ENCODE data around the gene RAB11FIP4.

RAB11FIP4 gene

DNA sequence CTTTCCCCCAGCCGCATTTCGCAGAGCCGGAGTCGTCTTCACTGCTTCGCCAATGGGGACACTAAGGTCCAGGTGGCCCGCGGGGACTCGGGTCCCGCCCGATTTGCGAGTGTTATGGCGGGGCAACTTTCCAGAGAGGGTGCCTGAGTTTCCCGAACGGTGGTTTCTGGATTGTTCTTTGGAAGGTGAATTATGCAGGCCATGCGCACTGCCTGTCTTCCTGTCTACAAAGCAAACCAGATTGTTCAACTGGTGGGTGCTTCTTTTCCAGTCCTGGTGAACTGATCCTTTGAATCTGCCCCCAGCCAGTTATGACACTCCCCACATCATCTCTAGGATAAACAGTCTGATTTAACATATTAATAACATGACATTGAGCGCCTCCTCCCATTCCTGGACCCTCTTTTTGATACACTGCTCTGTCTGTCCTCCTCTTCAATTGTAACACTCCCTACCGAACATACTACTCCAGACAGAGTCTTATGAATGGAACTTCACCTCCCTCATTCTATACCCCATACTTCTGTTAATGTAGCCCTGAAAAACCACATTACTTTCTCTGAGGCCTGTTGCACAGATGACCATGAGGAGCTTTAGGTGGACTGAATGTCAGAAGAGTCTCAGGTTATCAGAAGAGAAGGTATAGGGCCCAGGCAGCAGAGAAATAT, 159.0 kb downstream of the RAB11FIP4 start:
- H3K4me3 ChIP-seq (ENCODE audit: control insufficient read depth, low read depth, low read length) = peak overlapping the region; percentile 47
- TF ChIP-seq, protein P1, sequence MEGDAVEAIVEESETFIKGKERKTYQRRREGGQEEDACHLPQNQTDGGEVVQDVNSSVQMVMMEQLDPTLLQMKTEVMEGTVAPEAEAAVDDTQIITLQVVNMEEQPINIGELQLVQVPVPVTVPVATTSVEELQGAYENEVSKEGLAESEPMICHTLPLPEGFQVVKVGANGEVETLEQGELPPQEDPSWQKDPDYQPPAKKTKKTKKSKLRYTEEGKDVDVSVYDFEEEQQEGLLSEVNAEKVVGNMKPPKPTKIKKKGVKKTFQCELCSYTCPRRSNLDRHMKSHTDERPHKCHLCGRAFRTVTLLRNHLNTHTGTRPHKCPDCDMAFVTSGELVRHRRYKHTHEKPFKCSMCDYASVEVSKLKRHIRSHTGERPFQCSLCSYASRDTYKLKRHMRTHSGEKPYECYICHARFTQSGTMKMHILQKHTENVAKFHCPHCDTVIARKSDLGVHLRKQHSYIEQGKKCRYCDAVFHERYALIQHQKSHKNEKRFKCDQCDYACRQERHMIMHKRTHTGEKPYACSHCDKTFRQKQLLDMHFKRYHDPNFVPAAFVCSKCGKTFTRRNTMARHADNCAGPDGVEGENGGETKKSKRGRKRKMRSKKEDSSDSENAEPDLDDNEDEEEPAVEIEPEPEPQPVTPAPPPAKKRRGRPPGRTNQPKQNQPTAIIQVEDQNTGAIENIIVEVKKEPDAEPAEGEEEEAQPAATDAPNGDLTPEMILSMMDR (conservative IDR thresholded peaks at IDR 0.05; ENCODE audit: control insufficient read depth, insufficient read depth, low read depth, low read length) = no peak

DNA sequence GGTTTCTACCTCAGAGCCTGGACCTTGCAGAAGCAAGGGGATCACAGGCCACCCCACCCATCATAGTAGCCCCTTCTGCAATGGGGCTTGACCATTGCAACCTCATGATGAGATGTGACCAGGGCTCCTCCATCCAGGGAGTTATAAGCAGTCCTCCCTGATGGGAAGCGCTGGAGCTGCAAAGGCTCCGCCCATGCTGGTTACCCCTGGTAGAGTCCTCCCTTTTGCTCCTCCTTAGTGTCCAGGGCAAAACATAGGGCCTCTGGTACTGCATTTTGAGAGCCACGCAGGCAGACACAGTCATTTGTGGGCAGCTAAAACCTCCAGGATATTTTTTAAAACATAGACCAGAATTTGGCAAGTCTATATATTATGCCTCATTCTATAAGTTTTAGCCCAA, 161.1 kb downstream of the RAB11FIP4 start:
- TF ChIP-seq, protein P1 (conservative IDR thresholded peaks at IDR 0.05; ENCODE audit: control insufficient read depth, insufficient read depth, low read depth, low read length) = no peak
- no peak for DNase-seq (ENCODE audit: low read depth)
- H3K4me3 ChIP-seq (ENCODE audit: control insufficient read depth, low read depth, low read length) = no peak overlapping the region

More for the DNA sequence above, 159.0 kb downstream of the RAB11FIP4 start:
- DNase-seq (ENCODE audit: low read depth) = peak; percentile 31

- TF ChIP-seq, protein P1 (conservative IDR thresholded peaks at IDR 0.05; ENCODE audit: control insufficient read depth, insufficient read depth, low read depth, low read length) = no peak
- H3K4me3 ChIP-seq (ENCODE audit: control insufficient read depth, low read depth, low read length) = no peak overlapping the region
- DNase-seq (ENCODE audit: low read depth) = no peak
These were observed 162.0 kb downstream of the RAB11FIP4 start for GRCh38 chr17:31553506-31553905.

DNA sequence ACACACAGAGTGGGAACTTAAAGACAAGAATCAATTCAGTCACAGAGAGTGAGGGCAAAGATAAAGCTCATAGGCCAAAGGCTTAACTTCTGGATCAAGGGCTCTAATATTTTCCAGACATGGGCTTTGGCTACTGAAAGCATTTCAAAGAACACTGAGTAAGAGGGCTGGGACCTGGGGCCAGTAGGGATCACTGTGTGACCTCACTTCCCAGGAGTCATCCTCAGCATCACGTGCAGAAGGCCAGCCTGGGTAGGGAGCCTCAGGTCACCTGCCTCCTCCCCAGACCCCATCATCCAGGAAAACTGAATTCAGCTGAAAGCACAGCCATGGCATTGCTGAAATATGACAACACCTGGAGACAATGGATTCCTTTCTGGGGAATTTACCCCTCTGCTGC, 163.5 kb downstream of the RAB11FIP4 start:
- TF ChIP-seq, protein P1 (conservative IDR thresholded peaks at IDR 0.05; ENCODE audit: control insufficient read depth, insufficient read depth, low read depth, low read length) = no peak
- peak; percentile 63 for DNase-seq (ENCODE audit: low read depth)
- H3K4me3 ChIP-seq (ENCODE audit: control insufficient read depth, low read depth, low read length) = no peak overlapping the region

GRCh38 chr17:31556969-31557645, 165.6 kb downstream of the RAB11FIP4 start:
- TF ChIP-seq, protein P1 (conservative IDR thresholded peaks at IDR 0.05; ENCODE audit: control insufficient read depth, insufficient read depth, low read depth, low read length) = no peak
- no peak overlapping the region for H3K4me3 ChIP-seq (ENCODE audit: control insufficient read depth, low read depth, low read length)
- DNase-seq (ENCODE audit: low read depth) = no peak

DNA sequence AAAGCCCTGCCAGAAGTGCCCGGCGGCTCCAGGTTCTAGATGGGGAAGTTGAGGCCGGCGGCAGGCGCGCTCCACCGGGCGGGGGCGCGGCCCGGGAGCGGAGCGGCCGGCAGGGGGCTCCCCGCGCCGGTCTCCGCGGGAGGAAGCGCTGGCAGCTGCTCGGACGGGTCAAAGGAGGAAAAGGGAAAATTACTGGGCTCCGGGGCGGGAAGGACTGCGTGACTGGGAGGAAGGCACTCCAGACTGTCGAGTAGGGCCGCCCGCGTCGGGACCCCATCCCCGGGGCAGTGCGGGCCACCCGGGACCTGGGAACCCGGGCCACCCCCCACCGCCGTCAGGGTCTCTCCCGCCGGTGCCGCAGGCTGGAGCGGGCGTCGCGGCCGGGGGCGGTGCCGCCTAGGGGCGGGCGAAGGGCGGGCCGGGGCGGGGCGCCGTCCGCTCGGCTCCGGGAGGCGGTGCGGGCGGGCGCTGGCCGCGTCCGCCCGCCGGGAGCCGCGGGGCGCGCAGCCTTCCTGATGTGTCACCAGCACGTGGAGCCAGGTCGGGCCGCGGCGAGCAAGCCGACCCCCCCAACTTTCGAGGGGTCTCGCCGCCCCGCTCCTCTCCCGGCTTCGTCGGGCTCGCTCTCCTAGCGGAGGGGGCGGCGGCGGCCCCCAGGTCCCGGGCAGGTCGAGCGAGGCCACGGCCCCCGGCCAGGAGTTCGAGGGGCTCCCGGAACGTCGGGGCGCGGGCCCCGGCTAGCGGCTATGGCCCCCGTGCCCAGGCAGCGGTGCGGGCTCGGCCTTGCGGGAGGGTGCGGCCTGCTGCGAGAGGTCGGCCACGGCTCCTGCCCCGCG, 167.5 kb downstream of the RAB11FIP4 start:
- DNase-seq (ENCODE audit: low read depth) = peak; percentile 72
- TF ChIP-seq, protein P1 (conservative IDR thresholded peaks at IDR 0.05; ENCODE audit: control insufficient read depth, insufficient read depth, low read depth, low read length) = no peak
- H3K4me3 ChIP-seq (ENCODE audit: control insufficient read depth, low read depth, low read length) = peak overlapping the region; percentile 90

Data from fibroblast of mammary gland (primary cell).